ENCODE measurements around the gene CAD. TPM values are rescaled to one million over a fixed set of nuclear protein-coding genes. Genes with fewer than 3 reads are reported as not detected.

The CAD gene
- total RNA-seq, 1 donor from 2014 or later: 65.8 TPM

DNA sequence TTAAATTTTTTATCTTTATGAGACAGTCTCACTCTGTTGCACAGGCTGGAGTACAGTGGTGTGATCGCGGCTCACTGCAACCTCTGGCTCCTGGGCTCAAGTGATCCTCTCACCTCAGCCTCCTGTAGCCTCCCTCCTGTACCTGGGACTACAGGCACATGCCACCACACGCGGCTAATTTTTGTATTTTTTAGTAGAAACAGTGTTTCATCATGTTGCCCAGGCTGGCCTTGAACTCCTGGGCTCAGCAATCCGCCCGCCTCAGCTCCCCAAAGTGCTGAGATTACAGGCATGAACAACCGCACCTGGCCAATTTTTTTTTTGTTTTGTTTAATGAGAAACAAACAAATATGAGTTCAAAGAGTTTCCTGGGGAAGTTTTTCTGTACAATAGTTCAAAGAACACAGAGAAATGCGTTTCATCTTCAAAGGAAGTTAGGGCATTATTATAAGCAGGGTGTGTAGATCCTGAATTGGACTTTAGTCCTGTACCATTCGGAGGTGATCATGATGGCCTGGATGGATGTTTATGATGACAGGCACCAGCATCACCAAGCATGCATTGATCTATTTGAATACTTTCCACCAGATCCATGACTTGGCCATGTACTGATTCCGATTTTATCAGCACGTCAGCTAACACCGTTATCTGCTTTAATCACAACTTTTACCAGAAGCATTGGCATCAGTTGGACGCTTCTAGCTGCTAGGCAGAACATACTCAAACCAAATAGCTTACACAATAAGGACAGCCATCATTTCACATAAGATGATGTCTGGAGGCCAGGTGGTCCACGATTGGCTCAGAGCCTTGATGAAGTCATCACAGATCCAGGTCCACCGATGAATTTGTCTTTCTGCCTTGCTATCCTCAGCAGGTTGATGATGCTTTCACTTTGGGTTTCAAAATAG, 39.5 kb upstream of the CAD start:
- no peak overlapping the region for H3K4me3 ChIP-seq (ENCODE audit: low read depth, low read length)
- DNase-seq (ENCODE audit: low read depth): no peak
- TF ChIP-seq, protein P1, sequence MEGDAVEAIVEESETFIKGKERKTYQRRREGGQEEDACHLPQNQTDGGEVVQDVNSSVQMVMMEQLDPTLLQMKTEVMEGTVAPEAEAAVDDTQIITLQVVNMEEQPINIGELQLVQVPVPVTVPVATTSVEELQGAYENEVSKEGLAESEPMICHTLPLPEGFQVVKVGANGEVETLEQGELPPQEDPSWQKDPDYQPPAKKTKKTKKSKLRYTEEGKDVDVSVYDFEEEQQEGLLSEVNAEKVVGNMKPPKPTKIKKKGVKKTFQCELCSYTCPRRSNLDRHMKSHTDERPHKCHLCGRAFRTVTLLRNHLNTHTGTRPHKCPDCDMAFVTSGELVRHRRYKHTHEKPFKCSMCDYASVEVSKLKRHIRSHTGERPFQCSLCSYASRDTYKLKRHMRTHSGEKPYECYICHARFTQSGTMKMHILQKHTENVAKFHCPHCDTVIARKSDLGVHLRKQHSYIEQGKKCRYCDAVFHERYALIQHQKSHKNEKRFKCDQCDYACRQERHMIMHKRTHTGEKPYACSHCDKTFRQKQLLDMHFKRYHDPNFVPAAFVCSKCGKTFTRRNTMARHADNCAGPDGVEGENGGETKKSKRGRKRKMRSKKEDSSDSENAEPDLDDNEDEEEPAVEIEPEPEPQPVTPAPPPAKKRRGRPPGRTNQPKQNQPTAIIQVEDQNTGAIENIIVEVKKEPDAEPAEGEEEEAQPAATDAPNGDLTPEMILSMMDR (conservative IDR thresholded peaks at IDR 0.05; ENCODE audit: low read depth, low read length): no peak

GRCh38 chr2:27178469-27178868, 38.7 kb upstream of the CAD start:
- TF ChIP-seq, protein P1 (conservative IDR thresholded peaks at IDR 0.05; ENCODE audit: low read depth, low read length): no peak
- H3K4me3 ChIP-seq (ENCODE audit: low read depth, low read length): no peak overlapping the region
- DNase-seq (ENCODE audit: low read depth): no peak

DNA sequence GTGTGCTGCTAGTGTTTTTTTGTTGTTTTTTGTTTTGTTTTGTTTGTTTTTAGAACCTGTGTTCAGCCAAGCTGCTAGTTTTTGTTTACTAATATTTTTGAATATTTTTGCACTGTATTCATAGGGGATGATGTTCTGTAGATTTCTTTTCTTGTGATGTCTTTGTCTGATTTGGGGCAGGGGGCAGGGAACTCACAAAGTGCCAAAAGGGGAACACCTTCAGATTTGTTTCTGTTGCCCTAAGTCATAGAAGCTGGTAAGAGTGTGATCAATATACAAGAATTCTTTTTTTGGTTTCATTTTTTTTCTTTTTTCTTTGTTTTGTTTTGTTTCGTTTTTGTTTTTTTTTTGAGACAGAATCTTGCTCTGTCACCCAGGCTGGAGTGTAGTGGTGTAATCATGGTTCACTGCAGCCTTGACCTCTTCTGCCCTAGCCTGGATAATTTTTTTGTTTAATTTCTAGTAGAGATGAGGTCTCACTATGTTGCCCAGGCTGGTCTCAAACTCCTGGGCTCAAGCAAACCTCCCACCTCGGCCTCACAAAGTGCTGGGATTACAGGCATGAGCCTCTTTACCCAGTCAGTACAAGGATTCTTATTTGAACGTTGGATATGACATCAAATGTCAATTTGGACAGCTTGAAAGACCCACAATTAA, 37.7 kb upstream of the CAD start:
- DNase-seq (ENCODE audit: low read depth): no peak
- no peak overlapping the region for H3K4me3 ChIP-seq (ENCODE audit: low read depth, low read length)
- TF ChIP-seq, protein P1 (conservative IDR thresholded peaks at IDR 0.05; ENCODE audit: low read depth, low read length): no peak

- TF ChIP-seq, protein P1 (conservative IDR thresholded peaks at IDR 0.05; ENCODE audit: low read depth, low read length): no peak
- DNase-seq (ENCODE audit: low read depth): no peak
- H3K4me3 ChIP-seq (ENCODE audit: low read depth, low read length): no peak overlapping the region
These were observed 34.8 kb upstream of the CAD start for GRCh38 chr2:27182346-27182745.

- H3K4me3 ChIP-seq (ENCODE audit: low read depth, low read length): no peak overlapping the region
- TF ChIP-seq, protein P1 (conservative IDR thresholded peaks at IDR 0.05; ENCODE audit: low read depth, low read length): no peak
- DNase-seq (ENCODE audit: low read depth): no peak
These were observed 33.1 kb upstream of the CAD start for GRCh38 chr2:27184115-27184514.

- TF ChIP-seq, protein P1 (conservative IDR thresholded peaks at IDR 0.05; ENCODE audit: low read depth, low read length): no peak
- DNase-seq (ENCODE audit: low read depth): no peak
- H3K4me3 ChIP-seq (ENCODE audit: low read depth, low read length): no peak overlapping the region
These were observed 31.7 kb upstream of the CAD start for GRCh38 chr2:27185331-27186026.

All from epithelial cell of proximal tubule (primary cell).